BLaER1 treated with 17β-estradiol and CSF1 and Interleukin-3, amounts not matched to agents 10 nM and 100 nM (cell line): ENCODE measurements around the gene SDK2.

Experiments
- H3K27ac ChIP-seq, 11 experiments: shearing (Covaris generic); formaldehyde crosslinking; 2 replicates each; pipeline ENCODE4 v1.8.1; 2022
- H3K27me3 ChIP-seq, 11 experiments: shearing (Covaris generic); formaldehyde crosslinking; 2 replicates each; pipeline ENCODE4 v1.8.1; 2022
- H3K36me3 ChIP-seq, 11 experiments: shearing (Covaris generic); formaldehyde crosslinking; 2 replicates each; pipeline ENCODE4 v1.8.1; 2022
- H3K4me1 ChIP-seq, 10 experiments: shearing (Covaris generic); formaldehyde crosslinking; 2 replicates each; pipeline ENCODE4 v1.8.1; 2022
- H3K4me2 ChIP-seq, 11 experiments: shearing (Covaris generic); formaldehyde crosslinking; 2 replicates each; pipeline ENCODE4 v1.8.1; 2022
- H3K4me3 ChIP-seq, 10 experiments: shearing (Covaris generic); formaldehyde crosslinking; 2 replicates each; pipeline ENCODE4 v1.8.1; 2022
- H3K9ac ChIP-seq, 11 experiments: shearing (Covaris generic); formaldehyde crosslinking; 2 replicates each; pipeline ENCODE4 v1.8.1; 2022
- H3K9me3 ChIP-seq, 11 experiments: shearing (Covaris generic); formaldehyde crosslinking; replicated peaks in 1 of 11; 2 replicates each; pipeline ENCODE4 v1.8.1; 2022
- H4K20me1 ChIP-seq, 11 experiments: shearing (Covaris generic); formaldehyde crosslinking; 2 replicates each; pipeline ENCODE4 v1.8.1; 2022
- Cebpa-rat ChIP-seq, 11 experiments: shearing (Covaris generic); IDR thresholded peaks; 2 replicates each; pipeline ENCODE4 v1.8.1; 2022

The SDK2 gene

DNA sequence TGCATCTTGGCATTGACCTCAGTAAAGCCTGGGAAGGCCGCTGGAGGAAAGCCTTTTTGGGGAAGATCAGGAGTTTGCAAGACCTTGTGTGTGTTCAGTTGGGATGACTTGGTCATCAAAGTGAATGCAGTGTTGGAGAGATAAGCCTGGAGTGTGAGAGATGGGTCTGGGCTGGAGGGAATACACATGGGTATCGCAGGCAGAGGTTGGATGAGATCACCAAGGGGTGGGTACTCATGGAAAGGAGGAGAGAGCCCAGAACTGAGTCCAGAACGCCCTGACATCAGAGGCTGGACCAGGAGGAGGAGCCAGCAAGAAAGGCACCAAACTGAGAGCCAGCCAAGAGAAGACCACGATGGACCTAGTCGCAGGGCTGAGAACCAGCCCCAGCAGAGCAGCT lies 35.2 kb downstream of the SDK2 start:
- Histone ChIP-seq H3K27me3 (0 out of 22 replicates have a peak, but pooled peaks cover 0 to 8% (median 0%) of the 10 kb centered on the region in 11 experiments), H3K4me1 (peaks cover 13 to 100% (median 94%) of the 10 kb centered on the region in 10 experiments; a peak in 18 of 20 replicates), H4K20me1 (no peaks in the 10 kb centered on the region), H3K27ac (peak overlapping the region in 3 of 11 experiments; percentile 2 to 38 (median 26); a peak in 2 of 22 replicates), H3K36me3 (peaks cover 0 to 5% (median 0%) of the 10 kb centered on the region in 11 experiments; a peak in 2 of 22 replicates), H3K9ac (no peak overlapping the region; a peak in 1 of 22 replicates), H3K9me3 (peaks cover 4 to 19% (median 9%) of the 10 kb centered on the region in 11 experiments), H3K4me2 (peak overlapping the region in 9 of 11 experiments; percentile 42 to 97 (median 85); a peak in 17 of 22 replicates), H3K4me3 (no peak overlapping the region)
- no peak for TF ChIP-seq Cebpa-rat (IDR thresholded peaks at IDR 0.05)

DNA sequence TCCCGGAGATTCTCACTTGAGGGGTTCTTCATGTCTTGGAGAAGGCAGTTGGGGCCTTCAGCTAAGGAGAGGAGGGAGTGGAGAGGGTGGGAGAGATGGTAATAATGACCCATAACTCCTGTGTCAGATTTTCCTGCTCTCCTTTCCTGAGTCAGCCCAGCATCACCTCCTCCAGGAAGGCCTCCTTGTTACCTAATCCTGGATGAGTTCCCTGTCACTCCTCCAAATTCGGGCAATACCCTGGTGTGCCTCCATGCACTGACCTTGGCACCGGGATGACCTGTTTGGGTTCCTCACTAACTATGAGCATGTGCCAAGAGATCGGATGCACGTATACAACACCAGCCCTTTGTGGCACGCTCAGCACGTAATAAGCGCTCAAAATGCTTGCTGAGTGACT lies 38.8 kb downstream of the SDK2 start:
- H3K9ac ChIP-seq = no peak overlapping the region

DNA sequence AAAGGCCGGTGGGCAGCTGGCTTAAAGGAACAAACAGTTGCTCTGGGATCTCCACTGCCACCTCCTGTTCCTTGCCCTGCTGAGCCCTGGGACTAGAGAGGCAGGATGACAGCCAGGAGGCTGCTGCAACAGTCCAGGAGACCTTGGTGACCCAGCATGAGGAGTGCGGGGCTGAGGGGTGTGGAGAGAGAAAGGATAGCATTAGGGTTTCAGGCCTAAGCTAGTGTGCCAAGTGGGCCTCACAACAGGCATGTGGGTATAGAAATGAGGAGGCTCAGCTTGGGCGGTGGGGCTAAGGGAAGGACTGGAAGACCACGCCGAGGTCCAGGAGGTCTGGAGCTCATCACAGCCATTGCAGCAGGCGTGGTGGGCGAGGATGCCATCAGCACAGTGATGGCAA lies 39.8 kb downstream of the SDK2 start:
- Histone ChIP-seq H3K4me2 (peak overlapping the region in 5 of 11 experiments; percentile 85 to 97 (median 93); a peak in 7 of 22 replicates), H3K9ac (no peak overlapping the region; a peak in 1 of 22 replicates), H3K9me3 (peaks cover 22 to 46% (median 32%) of the 10 kb centered on the region in 11 experiments), H3K27ac (no peak overlapping the region), H3K27me3 (no peaks in the 10 kb centered on the region), H3K4me1 (peaks cover 0 to 72% (median 58%) of the 10 kb centered on the region in 10 experiments; a peak in 16 of 20 replicates), H3K36me3 (peaks cover 0 to 13% (median 5%) of the 10 kb centered on the region in 11 experiments; a peak in 7 of 22 replicates), H4K20me1 (no peaks in the 10 kb centered on the region), H3K4me3 (no peak overlapping the region)
- TF ChIP-seq Cebpa-rat (IDR thresholded peaks at IDR 0.05) = no peak

More for the DNA sequence above, 38.8 kb downstream of the SDK2 start:
- Histone ChIP-seq H3K27ac (no peak overlapping the region), H3K9me3 (peaks cover 22 to 46% (median 32%) of the 10 kb centered on the region in 11 experiments), H4K20me1 (no peaks in the 10 kb centered on the region), H3K36me3 (peaks cover 0 to 13% (median 5%) of the 10 kb centered on the region in 11 experiments; a peak in 7 of 22 replicates), H3K4me3 (no peak overlapping the region), H3K27me3 (0 out of 22 replicates have a peak, but pooled peaks cover 0 to 6% (median 0%) of the 10 kb centered on the region in 11 experiments), H3K4me2 (peak overlapping the region in 8 of 11 experiments; percentile 67 to 97 (median 87); a peak in 16 of 22 replicates), H3K4me1 (peaks cover 0 to 72% (median 62%) of the 10 kb centered on the region in 10 experiments; a peak in 17 of 20 replicates)
- no peak for TF ChIP-seq Cebpa-rat (IDR thresholded peaks at IDR 0.05)

DNA sequence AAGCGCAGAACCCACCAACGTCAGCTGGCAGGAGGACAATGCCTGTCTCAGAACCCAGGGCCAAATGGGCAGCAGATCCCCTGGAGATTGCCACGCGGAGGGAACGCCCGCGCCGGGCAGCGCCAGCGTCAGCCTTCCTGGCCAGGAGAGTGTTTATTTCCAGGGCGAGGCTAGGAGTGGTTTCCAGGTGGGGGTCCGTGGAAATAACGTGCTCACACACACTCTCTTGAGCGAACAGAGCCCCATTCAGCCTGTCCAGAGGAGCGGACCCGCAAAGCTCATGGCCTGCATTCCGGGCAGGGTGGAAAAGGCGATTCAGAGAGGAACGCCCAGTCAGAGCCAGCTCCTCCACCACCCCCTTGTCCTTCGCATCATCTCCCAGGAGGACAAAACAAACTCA lies 40.3 kb downstream of the SDK2 start:
- H3K4me1 ChIP-seq = peaks cover 0 to 72% (median 56%) of the 10 kb centered on the region in 10 experiments; a peak in 16 of 20 replicates
- H3K4me2 ChIP-seq = peak overlapping the region in 5 of 11 experiments; percentile 5 to 97 (median 89); a peak in 4 of 22 replicates
- H3K9me3 ChIP-seq = peaks cover 22 to 46% (median 32%) of the 10 kb centered on the region in 11 experiments
- TF ChIP-seq Cebpa-rat (IDR thresholded peaks at IDR 0.05) = no peak
- H3K27ac ChIP-seq = no peak overlapping the region
- H3K36me3 ChIP-seq = peaks cover 0 to 13% (median 5%) of the 10 kb centered on the region in 11 experiments; a peak in 7 of 22 replicates
- no peaks in the 10 kb centered on the region for H4K20me1 ChIP-seq
- H3K27me3 ChIP-seq = no peaks in the 10 kb centered on the region
- no peak overlapping the region for H3K4me3 ChIP-seq
- H3K9ac ChIP-seq = no peak overlapping the region; a peak in 1 of 22 replicates

DNA sequence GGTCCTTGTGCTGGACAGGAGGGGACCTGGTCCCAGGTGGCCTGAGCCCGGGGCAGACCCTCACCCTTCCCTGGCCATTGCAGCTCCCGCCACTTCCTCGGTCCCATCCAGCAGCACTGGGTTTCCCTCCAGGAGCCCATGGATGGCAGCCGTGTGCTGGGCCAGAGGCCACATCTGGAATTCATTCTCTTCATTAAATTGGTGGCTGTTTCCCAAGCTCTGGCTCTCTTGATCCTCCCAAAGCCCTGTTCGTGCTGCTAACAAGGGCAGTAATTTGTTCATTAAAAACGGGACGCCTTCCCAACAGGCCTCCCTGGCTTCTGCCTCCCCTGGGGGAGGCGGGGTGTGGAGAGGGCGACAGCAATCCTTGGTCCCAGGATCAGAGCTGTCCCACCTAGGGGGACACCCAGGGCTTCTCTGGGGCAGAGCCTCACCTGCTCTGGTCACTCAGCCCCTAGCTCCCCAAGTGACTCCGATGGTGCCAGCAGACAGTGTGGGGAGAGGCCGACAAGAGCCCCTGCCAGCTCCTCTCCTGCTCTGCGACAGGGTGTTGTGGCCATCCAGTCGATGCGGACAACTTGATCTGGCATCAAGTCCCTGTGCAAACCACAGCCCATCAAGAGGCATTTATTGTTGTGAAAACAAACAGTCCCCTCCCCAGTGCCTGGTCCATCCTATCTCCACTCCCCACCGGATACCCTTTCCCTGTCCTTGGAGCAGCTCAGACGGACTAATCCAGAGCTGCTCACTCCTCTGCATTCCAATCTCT lies 44.0 kb downstream of the SDK2 start:
- Histone ChIP-seq H3K9ac (peak overlapping the region in 3 of 11 experiments; percentile 1 to 29 (median 18); a peak in 2 of 22 replicates), H3K4me2 (peak overlapping the region in 1 of 11 experiments; percentile 4; a peak in 3 of 22 replicates), H4K20me1 (no peaks in the 10 kb centered on the region), H3K27me3 (no peaks in the 10 kb centered on the region), H3K27ac (no peak overlapping the region; a peak in 1 of 22 replicates), H3K4me1 (peaks cover 3 to 72% (median 53%) of the 10 kb centered on the region in 10 experiments; a peak in 18 of 20 replicates), H3K36me3 (peaks cover 0 to 13% (median 5%) of the 10 kb centered on the region in 11 experiments; a peak in 7 of 22 replicates), H3K4me3 (no peak overlapping the region), H3K9me3 (peaks cover 22 to 40% (median 32%) of the 10 kb centered on the region in 11 experiments)
- TF ChIP-seq Cebpa-rat (IDR thresholded peaks at IDR 0.05) = no peak

DNA sequence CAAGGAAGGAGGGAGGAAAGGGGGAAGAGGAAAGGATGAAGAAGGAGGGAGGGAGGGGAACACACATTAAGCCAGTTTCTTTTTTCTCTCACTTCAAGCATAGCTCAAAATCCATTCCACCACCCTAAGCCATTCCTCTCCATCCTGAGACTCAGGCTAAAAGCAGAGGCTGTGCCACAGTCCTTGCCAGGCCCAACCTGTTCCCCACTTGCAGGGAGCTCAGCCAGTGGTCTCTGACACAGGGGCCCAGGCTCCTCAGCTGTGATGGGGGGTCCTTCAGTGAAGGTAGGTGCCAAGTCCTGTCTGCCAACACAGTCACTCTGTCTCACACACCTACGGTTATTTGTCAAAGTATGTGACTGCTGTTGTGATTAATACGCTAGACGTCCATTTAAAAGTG lies 44.6 kb downstream of the SDK2 start:
- Histone ChIP-seq H4K20me1 (no peaks in the 10 kb centered on the region), H3K36me3 (peaks cover 0 to 13% (median 2%) of the 10 kb centered on the region in 11 experiments; a peak in 7 of 22 replicates), H3K4me3 (no peak overlapping the region), H3K27ac (no peak overlapping the region; a peak in 1 of 22 replicates), H3K4me2 (peak overlapping the region in 2 of 11 experiments; percentile 4; a peak in 3 of 22 replicates), H3K27me3 (no peaks in the 10 kb centered on the region), H3K9ac (peak overlapping the region in 2 of 11 experiments; percentile 1 to 29; a peak in 1 of 22 replicates), H3K9me3 (peaks cover 22 to 33% (median 28%) of the 10 kb centered on the region in 11 experiments), H3K4me1 (peaks cover 4 to 72% (median 55%) of the 10 kb centered on the region in 10 experiments; a peak in 18 of 20 replicates)
- TF ChIP-seq Cebpa-rat (IDR thresholded peaks at IDR 0.05) = no peak

DNA sequence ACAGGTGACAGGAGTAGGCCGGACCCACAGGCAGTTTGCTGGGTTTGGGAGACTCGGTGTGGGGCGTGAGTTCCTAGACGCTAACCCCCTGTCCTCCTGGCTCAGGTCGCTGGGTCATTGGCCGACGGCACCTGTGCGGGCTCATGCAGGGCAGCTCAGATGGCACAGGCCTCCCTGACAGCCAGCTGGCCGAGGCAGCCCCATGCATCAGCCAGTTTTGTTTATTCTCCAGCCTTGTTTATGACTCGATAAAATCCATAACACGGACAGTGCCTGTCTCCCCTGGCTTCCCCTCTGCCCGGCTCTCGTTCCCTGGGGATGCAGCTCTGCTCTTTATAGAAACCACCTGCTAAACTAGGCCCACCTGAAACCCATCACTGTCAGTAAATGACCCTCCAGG lies 46.0 kb downstream of the SDK2 start:
- Histone ChIP-seq H3K4me3 (no peak overlapping the region), H3K27me3 (no peaks in the 10 kb centered on the region), H3K36me3 (peaks cover 0 to 5% (median 0%) of the 10 kb centered on the region in 11 experiments; a peak in 5 of 22 replicates), H3K9ac (peak overlapping the region in 2 of 11 experiments; percentile 16 to 29; a peak in 2 of 22 replicates), H3K4me2 (peak overlapping the region in 9 of 11 experiments; percentile 12 to 98 (median 58); a peak in 14 of 22 replicates), H3K4me1 (peaks cover 4 to 76% (median 66%) of the 10 kb centered on the region in 10 experiments; a peak in 19 of 20 replicates), H3K9me3 (peaks cover 8 to 19% (median 14%) of the 10 kb centered on the region in 11 experiments), H3K27ac (no peak overlapping the region; a peak in 1 of 22 replicates), H4K20me1 (no peaks in the 10 kb centered on the region)
- no peak for TF ChIP-seq Cebpa-rat (IDR thresholded peaks at IDR 0.05)

DNA sequence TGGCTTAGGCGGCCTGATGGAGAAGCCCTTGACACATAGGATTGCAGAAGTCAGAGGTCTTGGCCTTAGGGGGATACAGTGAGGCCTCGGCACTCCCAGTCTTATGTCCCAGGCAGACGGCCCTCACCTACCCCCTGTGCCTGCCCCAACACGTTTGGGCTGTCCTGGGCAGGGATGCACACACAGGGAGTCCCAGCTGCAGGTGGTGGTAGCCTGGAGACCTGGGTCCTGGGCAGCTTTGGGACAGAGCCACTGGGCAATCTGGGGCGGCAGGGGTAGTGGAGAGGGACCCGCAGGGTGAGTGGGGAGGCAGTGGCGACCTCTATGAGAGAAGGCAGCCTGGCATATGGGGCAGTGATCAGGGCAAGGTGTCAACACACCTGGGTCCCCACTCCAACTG lies 48.3 kb downstream of the SDK2 start:
- Histone ChIP-seq H3K36me3 (no peaks in the 10 kb centered on the region), H3K4me2 (peak overlapping the region in 9 of 11 experiments; percentile 20 to 98 (median 93); a peak in 17 of 22 replicates), H3K4me1 (peaks cover 23 to 99% (median 89%) of the 10 kb centered on the region in 10 experiments), H3K4me3 (no peak overlapping the region), H4K20me1 (no peaks in the 10 kb centered on the region), H3K9ac (peak overlapping the region in 9 of 11 experiments; percentile 8 to 62 (median 45); a peak in 13 of 22 replicates), H3K27me3 (0 out of 22 replicates have a peak, but pooled peaks cover 0 to 3% (median 0%) of the 10 kb centered on the region in 11 experiments), H3K9me3 (no peaks in the 10 kb centered on the region), H3K27ac (peak overlapping the region in 8 of 11 experiments; percentile 41 to 71 (median 62); a peak in 13 of 22 replicates)
- no peak for TF ChIP-seq Cebpa-rat (IDR thresholded peaks at IDR 0.05)
